ACC112 (cell line): ENCODE results near the gene MEGF6.

Experiments used
- H2AFZ ChIP-seq: fragments of 200-600 bp; sonication (generic); one replicate; pipeline ENCODE4 v1.6.0; 2017; ENCODE audit warnings: antibody characterized with exemption, low read length; ENCODE audit not compliant: unreplicated experiment
- H3K27ac ChIP-seq: fragments of 200-600 bp; sonication (generic); 2 replicates; pipeline ENCODE4 v1.5.1; 2014; ENCODE audit warnings: low read depth, mild to moderate bottlenecking, antibody characterized with exemption, low read length, moderate library complexity
- H3K27me3 ChIP-seq: fragments of 200-600 bp; sonication (generic); 2 replicates; pipeline ENCODE4 v1.6.1; 2014; ENCODE audit warnings: mild to moderate bottlenecking, antibody characterized with exemption, low read length, moderate library complexity, mixed read lengths; ENCODE audit not compliant: insufficient read depth
- H3K36me3 ChIP-seq: fragments of 200-600 bp; sonication (generic); 2 replicates; pipeline ENCODE4 v1.6.1; 2016; ENCODE audit warnings: mild to moderate bottlenecking, antibody characterized with exemption, low read length, moderate library complexity, mixed read lengths; ENCODE audit not compliant: insufficient read depth
- H3K4me1 ChIP-seq: fragments of 200-600 bp; sonication (generic); one replicate; pipeline ENCODE4 v1.6.1; 2016; ENCODE audit warnings: low read length, mixed read lengths; ENCODE audit not compliant: insufficient read depth, unreplicated experiment, control insufficient read depth
- H3K4me3 ChIP-seq: fragments of 200-600 bp; sonication (generic); 2 replicates; pipeline ENCODE4 v1.5.1; 2014; ENCODE audit warnings: mild to moderate bottlenecking, low read depth, low read length
- H3K79me2 ChIP-seq: fragments of 200-600 bp; sonication (generic); one replicate; pipeline ENCODE4 v1.6.0; 2016; ENCODE audit warnings: low read length; ENCODE audit not compliant: control insufficient read depth, unreplicated experiment, insufficient read depth

Gene MEGF6

GRCh38 chr1:3617806-3618345 is 6.6 kb upstream of the MEGF6 start:
- no peak overlapping the region for H2AFZ ChIP-seq
- no peaks in the 10 kb centered on the region for H3K79me2 ChIP-seq
- H3K4me3 ChIP-seq = no peak overlapping the region
- H3K36me3 ChIP-seq = no peaks in the 10 kb centered on the region
- H3K4me1 ChIP-seq = peaks cover 12% of the 10 kb centered on the region
- no peak overlapping the region for H3K27ac ChIP-seq
- H3K27me3 ChIP-seq = no peaks in the 10 kb centered on the region

GRCh38 chr1:3616861-3617260 is 5.6 kb upstream of the MEGF6 start:
- Histone ChIP-seq H3K27ac (no peak overlapping the region), H3K79me2 (no peaks in the 10 kb centered on the region), H3K27me3 (peaks cover 2% of the 10 kb centered on the region; the same call in 1 of the 2 replicates), H3K36me3 (no peaks in the 10 kb centered on the region), H3K4me3 (no peak overlapping the region), H3K4me1 (peaks cover 11% of the 10 kb centered on the region), H2AFZ (no peak overlapping the region)

- H3K27me3 ChIP-seq = peaks cover 12% of the 10 kb centered on the region; the same call in 1 of the 2 replicates
- no peak overlapping the region for H3K27ac ChIP-seq
- no peak overlapping the region for H3K4me3 ChIP-seq
- H3K4me1 ChIP-seq = peaks cover 11% of the 10 kb centered on the region
- no peaks in the 10 kb centered on the region for H3K36me3 ChIP-seq
- H2AFZ ChIP-seq = no peak overlapping the region
- H3K79me2 ChIP-seq = no peaks in the 10 kb centered on the region
Measured at GRCh38 chr1:3614755-3615742, 3.7 kb upstream of the MEGF6 start.

GRCh38 chr1:3612123-3612522 is 815 bp upstream of the MEGF6 start:
- Histone ChIP-seq H2AFZ (no peak overlapping the region), H3K4me1 (peaks cover 11% of the 10 kb centered on the region), H3K4me3 (no peak overlapping the region)

GRCh38 chr1:3610527-3611169 is 660 bp downstream of the MEGF6 start:
- Histone ChIP-seq H2AFZ (no peak overlapping the region), H3K4me1 (peaks cover 11% of the 10 kb centered on the region), H3K27me3 (peaks cover 12% of the 10 kb centered on the region; the same call in 1 of the 2 replicates), H3K36me3 (no peaks in the 10 kb centered on the region), H3K4me3 (peak overlapping the region; percentile 71), H3K27ac (no peak overlapping the region), H3K79me2 (no peaks in the 10 kb centered on the region)

More at GRCh38 chr1:3612123-3612522, 815 bp upstream of the MEGF6 start:
- no peaks in the 10 kb centered on the region for H3K36me3 ChIP-seq
- H3K79me2 ChIP-seq = no peaks in the 10 kb centered on the region
- peaks cover 12% of the 10 kb centered on the region; the same call in 1 of the 2 replicates for H3K27me3 ChIP-seq
- no peak overlapping the region for H3K27ac ChIP-seq

- no peaks in the 10 kb centered on the region for H3K79me2 ChIP-seq
- peaks cover 12% of the 10 kb centered on the region; the same call in 1 of the 2 replicates for H3K27me3 ChIP-seq
- H3K36me3 ChIP-seq = no peaks in the 10 kb centered on the region
- H3K4me3 ChIP-seq = no peak overlapping the region
- no peak overlapping the region for H3K27ac ChIP-seq
- no peak overlapping the region for H2AFZ ChIP-seq
- H3K4me1 ChIP-seq = peaks cover 11% of the 10 kb centered on the region
Measured at GRCh38 chr1:3609769-3610526, 1.4 kb downstream of the MEGF6 start.

GRCh38 chr1:3609016-3609768 is 2.1 kb downstream of the MEGF6 start:
- Histone ChIP-seq H3K79me2 (no peaks in the 10 kb centered on the region), H3K27me3 (peaks cover 12% of the 10 kb centered on the region; the same call in 1 of the 2 replicates), H3K4me1 (peaks cover 11% of the 10 kb centered on the region)

GRCh38 chr1:3608154-3608553 is 3.2 kb downstream of the MEGF6 start:
- Histone ChIP-seq H3K27me3 (peaks cover 12% of the 10 kb centered on the region; the same call in 1 of the 2 replicates), H3K79me2 (no peaks in the 10 kb centered on the region), H3K4me3 (no peak overlapping the region), H3K36me3 (no peaks in the 10 kb centered on the region), H3K4me1 (peaks cover 2% of the 10 kb centered on the region), H2AFZ (no peak overlapping the region), H3K27ac (no peak overlapping the region)

More at GRCh38 chr1:3609016-3609768, 2.1 kb downstream of the MEGF6 start:
- no peak overlapping the region for H3K4me3 ChIP-seq
- H3K36me3 ChIP-seq = no peaks in the 10 kb centered on the region
- no peak overlapping the region for H2AFZ ChIP-seq
- H3K27ac ChIP-seq = no peak overlapping the region

- Histone ChIP-seq H3K36me3 (no peaks in the 10 kb centered on the region), H3K4me3 (no peak overlapping the region), H3K27ac (no peak overlapping the region), H3K27me3 (peaks cover 12% of the 10 kb centered on the region; the same call in 1 of the 2 replicates), H3K4me1 (no peaks in the 10 kb centered on the region), H3K79me2 (no peaks in the 10 kb centered on the region), H2AFZ (no peak overlapping the region)
Measured at GRCh38 chr1:3607703-3608065, 3.6 kb downstream of the MEGF6 start.
